AG08395 (cell line): ENCODE measurements around the gene SPIN3.
A peak's percentile ranks its signal among the peaks of the same experiment; 100 is the strongest.
"Not testable (repeated sequence)": the region's sequence is repeated elsewhere in the genome, so short reads cannot be mapped to it uniquely, and the experiment has no call there.

Experiments used
- DNase-seq: peaks from one replicate; pipeline ENCODE4 v3.0.0; 2012; ENCODE audit warnings: mixed read lengths, low spot score

The SPIN3 gene

DNA sequence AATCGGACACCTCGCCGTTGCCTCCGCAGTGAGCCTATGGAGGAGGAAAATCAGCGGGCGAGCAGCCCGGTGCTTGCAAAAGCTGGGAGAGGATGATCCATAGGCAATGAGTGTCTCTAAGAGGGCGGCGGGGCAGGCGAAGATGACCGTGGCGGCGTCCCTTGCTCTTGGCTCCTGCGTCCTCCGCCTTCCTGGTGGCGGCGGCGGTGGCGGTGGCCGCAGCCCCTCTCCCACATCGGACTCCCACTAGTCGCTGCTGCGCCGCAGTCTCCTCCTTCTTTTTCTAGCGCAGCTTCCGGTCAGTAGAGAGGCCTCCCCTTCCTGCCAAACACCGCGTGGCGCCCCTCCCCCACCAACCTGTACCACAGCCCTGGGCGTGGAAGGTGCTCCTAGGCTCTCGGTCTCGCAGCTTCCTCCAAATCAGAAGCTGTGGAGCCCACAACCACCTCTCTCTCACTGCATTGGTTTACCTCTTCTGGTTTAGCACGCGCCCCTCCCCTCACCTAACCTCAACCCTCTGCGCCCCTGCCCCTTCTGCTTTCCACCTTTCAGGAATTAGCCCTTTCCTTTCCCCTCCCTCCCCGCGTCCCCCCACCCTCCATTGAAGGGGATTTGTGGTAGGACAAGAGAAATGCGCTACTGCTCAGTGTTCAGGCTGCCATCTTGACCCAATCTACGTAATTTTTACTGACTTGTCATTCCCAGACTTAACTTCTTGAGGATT, at the start of gene SPIN3:
TSS of gene SPIN3 (minus strand) at position 271 of the 724 bp plus-strand sequence. CDS start 594 bp downstream, outside the sequence.
- DNase-seq, result peak; percentile 58

DNA sequence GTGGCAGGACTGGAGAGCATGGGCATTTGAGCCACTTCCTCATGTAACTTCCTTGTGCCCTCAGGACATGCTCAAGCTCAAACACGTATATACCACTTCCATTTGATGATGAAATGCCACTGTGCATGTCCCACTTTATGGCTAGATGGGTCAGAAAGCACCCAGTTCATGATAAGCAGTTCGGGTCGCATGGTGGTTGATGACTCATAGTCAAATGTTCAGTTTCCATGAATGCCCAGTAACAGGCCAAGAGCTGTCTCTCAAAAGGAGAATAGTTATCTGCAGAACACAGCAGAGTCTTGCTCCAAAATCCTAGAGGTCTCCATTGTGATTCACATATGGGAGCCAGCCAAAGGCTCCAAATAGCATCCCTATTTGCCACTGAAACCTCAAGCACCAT, 48.9 kb upstream of the SPIN3 start:
- DNase-seq, result no peak

DNA sequence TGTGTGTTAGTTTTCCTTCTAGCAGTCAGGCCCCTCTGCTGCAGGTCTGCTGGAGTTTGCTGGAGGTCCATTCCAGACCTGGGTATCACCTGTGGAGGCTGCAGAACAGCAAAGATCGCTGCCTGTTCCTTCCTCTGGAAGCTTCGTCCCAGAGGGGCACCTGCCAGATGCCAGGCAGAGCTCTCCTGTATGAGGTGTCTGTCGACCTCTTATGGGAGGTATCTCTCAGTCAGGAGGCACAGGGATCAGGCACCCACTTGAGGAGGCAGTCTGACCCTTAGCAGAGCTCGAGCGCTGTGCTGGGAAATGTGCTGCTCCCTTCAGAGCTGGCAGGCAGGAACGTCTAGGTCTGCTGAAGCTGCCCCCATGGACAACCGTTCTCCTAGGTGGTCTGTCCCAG, 41.9 kb upstream of the SPIN3 start:
- DNase-seq, result not testable (repeated sequence)

DNA sequence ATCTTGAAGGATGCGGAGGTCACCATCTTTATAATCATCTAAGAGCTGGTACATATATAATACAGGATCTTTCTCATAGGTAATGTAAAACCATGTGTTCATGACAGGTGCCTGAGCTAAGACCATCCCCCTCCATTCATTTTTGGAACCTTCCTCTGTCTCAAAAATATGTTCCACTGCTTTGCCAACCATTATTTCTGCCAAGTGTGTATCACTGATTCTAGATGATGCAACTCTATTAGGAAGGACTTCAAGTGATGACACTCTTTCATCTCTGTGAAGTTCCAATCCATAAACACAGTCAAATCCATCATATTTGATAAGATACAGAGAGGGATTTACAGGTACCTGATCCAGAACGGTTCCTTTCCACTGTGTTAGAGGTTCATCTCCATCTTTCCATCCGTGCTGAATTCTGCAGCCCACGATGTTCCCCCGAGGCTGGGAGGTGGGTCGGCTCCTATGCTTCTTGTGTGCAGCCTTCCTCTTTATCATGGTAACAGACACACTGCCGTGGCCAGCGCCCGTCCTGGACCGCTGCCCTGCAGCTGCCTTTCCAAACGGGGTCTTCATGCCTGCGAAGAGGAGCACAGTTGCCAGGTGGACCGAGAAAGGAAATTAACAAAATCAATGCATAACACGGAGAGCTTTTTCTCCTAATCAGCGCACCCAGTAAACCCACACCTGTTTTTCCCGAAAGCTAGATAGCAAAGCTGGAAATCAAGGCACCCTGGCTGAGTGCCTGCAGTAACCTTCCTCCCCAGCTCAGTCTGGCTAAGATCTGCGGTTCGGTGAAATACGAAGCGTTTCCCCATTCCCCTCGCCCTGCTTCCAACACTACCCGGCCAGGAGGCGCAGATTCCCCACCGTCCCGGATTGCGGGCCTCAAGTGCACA, 718 bp downstream of the SPIN3 start:
- DNase-seq, result no peak

DNA sequence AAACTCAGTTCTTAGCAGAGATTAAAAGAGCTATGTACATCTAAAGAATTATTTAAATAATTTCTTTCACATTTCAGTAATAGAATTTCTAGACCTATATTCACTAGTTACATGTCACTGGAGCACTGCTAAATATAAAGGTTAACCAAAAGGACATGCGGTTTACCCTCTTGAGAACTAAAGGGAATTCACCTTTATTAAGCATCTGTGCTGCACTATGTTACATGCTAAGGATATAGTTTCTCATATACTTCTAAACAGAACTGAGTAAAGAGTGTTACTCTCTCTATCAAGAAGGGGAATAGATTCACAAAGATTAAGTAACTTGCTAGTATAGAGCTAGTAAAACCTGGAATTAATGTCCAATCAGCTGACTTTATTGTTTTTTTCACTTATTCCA, 7.6 kb downstream of the SPIN3 start:
- no peak for DNase-seq

DNA sequence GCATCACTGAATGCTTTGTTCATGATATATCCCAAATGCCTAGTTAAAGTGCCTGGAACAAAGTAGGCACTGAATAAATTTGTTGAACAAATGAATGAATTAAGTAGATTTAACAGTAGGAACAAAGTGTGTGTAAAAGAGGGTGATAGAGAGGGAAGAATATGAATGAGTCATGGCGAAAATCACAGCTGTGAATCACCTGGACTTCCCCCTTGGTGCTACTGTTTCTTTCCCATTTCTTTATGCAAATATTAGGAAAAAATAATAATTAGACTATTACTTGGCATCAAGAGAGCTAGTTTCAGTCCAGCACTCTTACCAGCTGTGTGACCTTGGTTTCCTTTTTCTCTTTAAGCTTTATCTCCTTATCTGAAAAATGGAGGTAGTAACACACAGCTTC, 9.2 kb downstream of the SPIN3 start:
- DNase-seq, result no peak

DNA sequence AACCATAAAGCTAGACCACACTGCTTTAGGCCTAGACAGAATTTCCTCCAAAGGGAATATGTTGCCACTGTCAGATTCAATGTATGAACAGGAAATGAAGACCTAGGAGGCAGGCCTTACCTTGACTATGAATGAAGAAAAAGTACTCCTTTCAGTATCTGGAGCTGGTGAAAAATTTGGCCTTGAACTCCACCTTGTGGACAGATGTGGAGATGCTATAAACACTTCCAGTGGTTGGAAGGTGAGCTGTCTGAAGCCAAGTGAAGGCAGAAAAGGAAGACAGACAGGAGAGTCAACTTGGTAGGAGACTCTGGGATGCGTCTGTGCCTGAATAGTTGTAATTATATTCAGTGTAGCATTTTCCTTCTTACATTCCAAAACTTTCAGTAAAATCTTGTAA, 17.2 kb downstream of the SPIN3 start:
- peak; percentile 69 for DNase-seq

DNA sequence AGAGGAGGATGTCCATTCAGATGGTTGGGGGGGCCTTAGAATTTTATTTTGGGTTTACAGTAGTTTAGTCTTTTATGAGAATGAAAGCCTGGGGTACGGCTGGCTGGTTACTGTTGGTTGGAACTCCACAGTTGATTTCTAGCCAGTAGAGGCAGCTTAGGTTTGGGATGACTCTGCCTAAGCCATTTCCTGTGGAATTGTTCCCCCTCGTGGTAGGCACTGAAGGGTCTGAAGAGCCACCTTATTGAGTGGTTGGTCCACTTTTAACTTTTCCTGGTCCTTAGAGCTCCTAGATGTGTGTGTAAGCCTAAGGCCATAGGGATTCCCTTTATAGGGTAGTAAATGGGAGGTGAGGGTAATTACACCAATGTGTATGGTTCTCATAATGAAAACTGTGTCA, 19.7 kb downstream of the SPIN3 start:
- no peak for DNase-seq

DNA sequence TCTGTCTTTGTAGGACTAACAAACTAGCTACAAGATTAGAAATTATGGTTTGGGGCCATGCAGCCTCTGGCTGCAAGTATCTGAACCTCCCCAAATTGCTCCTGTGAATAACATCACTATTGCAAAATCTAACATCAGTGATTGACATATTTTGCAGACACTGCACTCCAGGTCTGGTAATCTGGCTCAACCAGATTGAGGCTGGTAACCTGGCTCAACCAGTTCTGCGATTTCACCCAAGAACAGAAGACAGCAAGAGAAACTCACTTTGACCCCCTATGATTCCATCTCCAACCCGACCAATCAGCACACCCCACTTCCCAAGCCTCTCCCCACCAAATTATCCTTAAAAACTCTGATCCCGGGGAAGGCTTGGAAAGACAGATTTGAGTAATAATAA, 20.9 kb downstream of the SPIN3 start:
- no peak for DNase-seq

DNA sequence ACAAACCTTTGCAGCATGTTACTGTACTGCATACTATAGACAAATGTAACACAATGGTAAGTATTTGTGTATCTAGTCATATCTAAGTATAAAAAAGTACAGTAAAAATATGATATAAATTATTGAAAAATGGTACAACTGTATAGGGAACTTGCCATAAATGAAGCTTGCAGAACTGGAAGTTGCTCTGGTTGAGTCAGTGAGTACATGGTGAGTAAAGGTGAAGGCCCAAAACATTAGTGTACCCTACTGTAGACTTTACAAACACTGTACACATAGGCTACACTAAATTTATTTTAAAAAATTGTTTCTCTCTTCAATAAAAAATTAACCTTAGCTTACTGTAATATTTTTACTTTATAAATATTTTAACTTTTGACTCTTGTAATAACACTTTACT, 25.8 kb downstream of the SPIN3 start:
- no peak for DNase-seq

DNA sequence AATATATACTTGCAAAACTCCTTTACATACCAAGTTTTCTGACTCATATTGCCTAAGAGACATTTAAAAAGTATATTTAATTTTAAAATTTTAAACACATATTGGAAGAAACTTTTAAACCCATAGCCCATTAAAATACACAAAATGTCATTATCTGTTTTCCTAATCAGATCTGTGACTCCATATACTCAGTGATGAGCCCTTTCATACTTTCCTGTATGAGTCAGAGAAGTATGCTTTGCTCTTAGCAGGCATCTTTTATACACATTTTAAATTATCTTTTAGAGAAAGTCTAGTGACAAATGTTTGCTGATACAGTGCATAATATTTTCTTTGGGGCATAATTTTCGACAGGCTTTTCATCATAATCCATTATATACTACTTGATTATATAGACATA, 26.4 kb downstream of the SPIN3 start:
- DNase-seq, result peak; percentile 16

DNA sequence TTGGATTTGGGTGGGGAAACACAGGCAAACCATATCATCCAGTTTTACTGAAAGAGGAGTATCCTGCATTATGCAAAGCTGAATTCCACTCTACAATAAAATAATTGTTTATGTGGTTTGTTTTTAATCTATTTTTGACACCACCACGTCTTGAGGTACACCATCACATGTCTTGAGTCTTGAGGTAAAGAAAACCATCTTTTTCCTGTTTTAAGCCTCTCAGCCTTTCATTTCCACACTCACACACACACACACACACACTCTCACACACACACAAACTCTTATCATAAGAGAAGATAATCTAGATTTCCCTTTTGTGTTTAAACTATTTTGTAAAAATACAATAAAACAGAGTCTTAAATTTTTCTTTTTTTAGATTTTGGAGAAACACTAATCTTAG, 32.0 kb downstream of the SPIN3 start:
- DNase-seq, result no peak

DNA sequence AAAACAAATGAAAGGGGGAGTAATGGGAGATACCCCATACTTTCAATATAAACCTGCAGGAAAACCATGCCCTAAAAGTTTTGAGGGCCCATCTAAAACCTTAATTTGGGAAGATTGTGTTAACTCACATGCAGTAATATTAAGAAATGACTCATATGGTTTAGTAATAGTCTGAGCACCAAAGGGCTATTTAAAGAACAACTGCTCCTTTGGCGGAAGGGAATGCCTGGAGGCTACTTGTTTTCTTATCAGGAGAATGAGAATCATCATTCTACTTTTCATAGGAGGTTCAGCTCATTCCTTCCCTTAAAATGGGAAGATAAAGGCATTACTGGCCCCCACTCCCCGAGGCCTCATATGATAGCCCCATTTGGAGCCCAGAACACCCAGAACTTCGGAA, 47.6 kb downstream of the SPIN3 start:
- no peak for DNase-seq

DNA sequence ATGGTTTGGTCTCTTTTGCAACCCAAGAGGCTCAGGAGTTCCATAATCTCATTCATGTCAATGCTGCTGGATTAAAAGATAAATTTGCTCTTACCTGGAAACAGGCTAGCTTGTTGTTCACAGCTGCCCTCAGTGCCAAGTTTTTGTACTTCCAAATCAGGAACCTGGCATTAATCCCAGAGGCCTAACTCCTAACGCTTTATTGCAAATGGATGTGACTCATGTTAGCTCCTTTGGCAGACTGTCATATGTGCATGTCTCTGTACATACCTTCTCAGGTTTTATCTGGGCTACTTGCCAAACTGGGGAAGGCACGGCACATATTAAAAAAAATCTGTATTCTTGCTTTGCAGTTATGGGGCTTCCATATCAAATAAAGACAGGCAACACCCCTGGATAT, 49.1 kb downstream of the SPIN3 start:
- not testable (repeated sequence) for DNase-seq

DNA sequence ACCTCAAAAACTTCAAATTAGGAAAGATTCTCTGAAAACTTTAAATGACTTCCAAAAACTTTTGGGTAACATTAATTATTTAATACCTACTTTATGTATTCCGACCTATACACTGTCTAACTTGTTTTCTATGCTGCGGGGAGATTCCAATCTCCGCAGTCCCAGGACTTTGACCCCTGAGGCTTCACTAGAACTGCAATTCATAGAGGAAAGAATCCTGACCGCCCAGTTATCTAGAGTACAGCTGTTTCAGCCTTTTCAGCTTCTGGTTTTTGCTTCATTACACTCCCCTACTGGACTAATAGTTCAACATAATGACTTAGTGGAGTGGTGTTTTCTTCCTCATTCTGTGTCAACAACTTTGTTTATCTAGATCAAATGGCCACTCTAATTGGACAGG, 50.1 kb downstream of the SPIN3 start:
- not testable (repeated sequence) for DNase-seq

DNA sequence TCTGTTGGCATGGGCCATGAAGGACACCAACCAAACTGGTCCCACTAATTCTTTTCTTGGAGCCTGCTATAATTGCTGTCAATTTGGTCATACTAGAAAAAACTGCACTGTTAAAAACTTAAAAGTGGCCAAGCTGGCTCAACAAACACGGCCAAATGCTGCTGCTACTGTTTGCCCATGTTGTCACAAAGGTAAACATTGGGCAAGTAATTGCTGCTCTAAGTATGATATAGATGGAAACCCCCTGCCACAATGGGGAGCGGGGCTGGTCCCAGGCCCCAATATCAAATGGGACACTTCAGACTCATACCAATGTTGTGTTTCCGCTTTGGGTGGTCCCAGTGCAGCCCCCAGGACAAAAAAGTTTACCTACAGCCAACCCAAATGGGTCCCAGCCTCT, 52.1 kb downstream of the SPIN3 start:
- DNase-seq, result no peak
